CD4-positive, CD25-positive, alpha-beta regulatory T cell (primary cell): ENCODE measurements around the gene OPCML. TPM values are rescaled to one million over a fixed set of nuclear protein-coding genes. Genes with fewer than 3 reads are reported as not detected.

ENCODE experiments used
- ATAC-seq, 2 donors: fragments of 150-1000 bp; cut with Tn5 transposase; one replicate each; pipeline ENCODE4 v1.10.0; 2021; ENCODE audit warnings: low read depth in 2 of 2, moderate number of reproducible peaks in 2 of 2, moderate library complexity in 1 of 2
- DNase-seq, 3 donors: peaks; one replicate each; pipeline versions ENCODE4 v3.0.0 to v3.0.0-alpha.2; 2012 to 2022; ENCODE audit warnings: mixed read lengths in 1 of 3
- H3K27ac ChIP-seq: one replicate; pipeline ENCODE4 v1.7.0; 2013; ENCODE audit warnings: mild to moderate bottlenecking, low read length; ENCODE audit not compliant: insufficient read depth, poor library complexity, severe bottlenecking
- H3K27me3 ChIP-seq: one replicate; pipeline ENCODE4 v1.7.0; 2013; ENCODE audit warnings: low read length; ENCODE audit not compliant: control insufficient read depth, insufficient read depth
- H3K36me3 ChIP-seq: one replicate; pipeline ENCODE4 v1.7.0; 2013; ENCODE audit warnings: mild to moderate bottlenecking, low read length, moderate library complexity; ENCODE audit not compliant: control insufficient read depth, insufficient read depth
- H3K4me1 ChIP-seq: 2 replicates; pipeline ENCODE4 v1.7.0; 2013; ENCODE audit warnings: mild to moderate bottlenecking, low read length; ENCODE audit not compliant: insufficient read depth, control insufficient read depth, poor library complexity, severe bottlenecking
- H3K4me3 ChIP-seq: one replicate; pipeline ENCODE4 v1.7.0; 2013; ENCODE audit warnings: low read depth, mild to moderate bottlenecking, low read length, moderate library complexity
- H3K9me3 ChIP-seq, 2 experiments: 1 replicate in 1 of 2; 2 replicates in 1 of 2; pipeline ENCODE4 v1.7.0; 2013; ENCODE audit warnings: low read length in 2 of 2, mild to moderate bottlenecking in 1 of 2, moderate library complexity in 1 of 2; ENCODE audit not compliant: control insufficient read depth in 2 of 2
- H3K27ac Mint-ChIP-seq, 3 donors: one replicate each; pipeline ENCODE4 v1.8.0; 2020 to 2022; ENCODE audit warnings: mild to moderate bottlenecking in 3 of 3, mixed read lengths in 3 of 3, moderate library complexity in 2 of 3
- H3K27me3 Mint-ChIP-seq: one replicate; pipeline ENCODE4 v1.8.0; 2022; ENCODE audit warnings: mild to moderate bottlenecking, mixed read lengths
- H3K36me3 Mint-ChIP-seq: one replicate; pipeline ENCODE4 v1.8.0; 2020; ENCODE audit warnings: mixed read lengths
- H3K4me1 Mint-ChIP-seq, 4 donors: one replicate each; pipeline ENCODE4 v1.8.0; 2020 to 2022; ENCODE audit warnings: mixed read lengths in 4 of 4, mild to moderate bottlenecking in 1 of 4
- H3K4me3 Mint-ChIP-seq, 4 donors: one replicate each; pipeline ENCODE4 v1.8.0; 2020 to 2022; ENCODE audit warnings: mild to moderate bottlenecking in 4 of 4, mixed read lengths in 4 of 4, moderate library complexity in 3 of 4
- H3K9me3 Mint-ChIP-seq, 7 donors: one replicate each; pipeline ENCODE4 v1.8.0; 2020 to 2022; ENCODE audit warnings: mixed read lengths in 7 of 7, mild to moderate bottlenecking in 3 of 7, moderate library complexity in 2 of 7
- polyA plus RNA-seq, 4 donors: library from polyadenylated mRNA; unstranded; fragments of 300-500 nt; fragmentation: Illumina TruSeq; gene quantifications; one replicate each; pipeline ENCODE4 v1.2.3, GENCODE V29; 2021
- total RNA-seq: library from RNA; stranded (reverse); gene quantifications from one replicate; pipeline ENCODE4 v1.2.3, GENCODE V29; 2022

Gene OPCML
- total and polyA plus RNA-seq, 5 donors from 2014 or later, result not detected

DNA sequence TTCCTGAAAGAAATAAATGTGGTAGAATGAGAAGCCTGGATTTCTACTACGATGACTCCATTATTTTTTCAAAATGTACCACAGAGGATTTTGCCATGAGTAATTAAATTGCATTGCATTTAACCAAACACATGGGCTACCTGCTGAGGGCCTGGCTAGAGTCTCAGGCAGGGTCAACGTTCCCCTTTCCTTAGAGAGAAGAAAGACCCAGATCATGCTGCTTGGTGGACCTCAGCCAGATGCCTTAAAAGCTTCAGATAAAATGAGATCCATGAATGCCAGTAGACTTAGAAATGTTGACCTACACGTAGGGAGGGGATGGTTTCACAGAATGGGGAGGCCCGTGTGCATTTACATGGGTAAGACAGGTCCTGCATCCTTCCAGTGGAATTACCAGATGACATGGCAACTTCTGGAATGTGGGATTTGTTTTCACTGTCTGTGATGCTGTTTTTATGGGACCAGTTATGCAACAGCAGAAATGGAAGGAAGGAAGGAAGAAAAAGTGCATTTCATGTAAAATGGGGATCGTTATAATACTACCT, 1092.5 kb downstream of the OPCML start:
- Mint-ChIP-seq H3K27me3 (no peaks in the 10 kb centered on the region), H3K27ac (no peak overlapping the region), H3K4me3 (no peak overlapping the region), H3K4me1 (no peaks in the 10 kb centered on the region), H3K9me3 (peaks cover 0 to 8% (median 0%) of the 10 kb centered on the region in 7 donors), H3K36me3 (peaks cover 4% of the 10 kb centered on the region)
- DNase-seq (no peak), ATAC-seq (no peak)
- H3K36me3 ChIP-seq, result no peaks in the 10 kb centered on the region
- no peak overlapping the region for H3K27ac ChIP-seq
- H3K4me1 ChIP-seq, result no peaks in the 10 kb centered on the region
- no peaks in the 10 kb centered on the region for H3K27me3 ChIP-seq
- H3K4me3 ChIP-seq, result no peak overlapping the region
- H3K9me3 ChIP-seq, result no peaks in the 10 kb centered on the region

DNA sequence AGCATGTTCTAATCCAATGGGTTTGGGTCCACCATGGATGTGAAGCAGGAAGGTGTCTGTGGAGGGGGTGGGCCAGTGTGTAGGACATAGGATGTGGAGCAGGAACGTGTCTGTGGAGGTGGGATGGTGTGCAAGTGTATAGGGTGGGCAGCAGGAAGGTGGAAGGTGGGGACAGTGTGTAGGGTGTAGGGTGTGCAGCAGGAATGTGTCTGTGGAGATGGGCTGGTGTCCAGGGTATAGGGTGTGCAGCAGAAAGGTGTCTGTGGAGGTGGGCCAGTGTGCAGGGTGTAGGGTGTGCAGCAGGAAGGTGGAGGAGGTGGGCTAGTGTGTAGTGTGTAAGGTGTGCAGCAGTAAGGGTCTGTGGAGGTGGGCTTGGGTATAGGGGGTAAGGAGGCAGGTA, 1093.9 kb downstream of the OPCML start:
- Mint-ChIP-seq H3K4me3 (no peak overlapping the region), H3K36me3 (peaks cover 4% of the 10 kb centered on the region), H3K27ac (no peak overlapping the region), H3K27me3 (no peaks in the 10 kb centered on the region), H3K9me3 (peaks cover 0 to 8% (median 0%) of the 10 kb centered on the region in 7 donors), H3K4me1 (no peaks in the 10 kb centered on the region)
- DNase-seq, result no peak
- Histone ChIP-seq H3K27me3 (no peaks in the 10 kb centered on the region), H3K9me3 (no peaks in the 10 kb centered on the region), H3K4me1 (no peaks in the 10 kb centered on the region), H3K27ac (no peak overlapping the region), H3K36me3 (no peaks in the 10 kb centered on the region), H3K4me3 (no peak overlapping the region)
- ATAC-seq, result no peak

DNA sequence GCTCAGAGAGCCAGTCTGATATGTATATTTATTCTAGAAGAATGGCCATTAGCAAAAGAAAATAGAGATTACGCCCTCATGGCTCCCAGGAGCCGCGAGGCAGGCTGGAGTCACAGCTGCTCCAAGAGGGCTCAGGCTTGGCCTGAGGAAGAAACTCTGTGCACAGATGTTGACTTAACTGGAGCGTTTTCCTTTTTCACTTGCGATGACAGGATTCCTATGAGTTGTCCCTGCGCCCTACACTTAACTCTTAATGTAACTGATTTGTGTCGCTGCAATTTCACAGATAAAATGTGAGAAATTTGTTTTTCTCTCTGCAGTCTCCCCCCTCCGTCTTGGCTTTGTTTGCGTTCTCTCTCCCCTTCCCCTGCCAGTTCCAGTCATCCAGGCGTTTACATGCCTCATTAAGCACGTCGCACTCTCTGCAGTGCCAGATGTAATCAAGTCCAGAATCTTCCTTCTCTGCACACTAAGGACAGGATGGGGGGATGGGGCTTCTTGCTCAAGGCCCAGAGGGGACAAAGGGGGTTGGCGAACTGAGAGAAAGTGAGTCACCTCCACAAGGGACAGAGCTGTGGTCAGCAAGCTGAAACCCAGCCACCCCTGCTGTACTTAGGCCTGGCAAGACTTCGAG, 1101.8 kb downstream of the OPCML start:
- H3K9me3 Mint-ChIP-seq, result peaks cover 0 to 5% (median 3%) of the 10 kb centered on the region in 7 donors
- DNase-seq, result no peak
- H3K27me3 Mint-ChIP-seq, result no peaks in the 10 kb centered on the region
- H3K36me3 Mint-ChIP-seq, result no peaks in the 10 kb centered on the region
- Histone ChIP-seq H3K36me3 (no peaks in the 10 kb centered on the region), H3K4me1 (no peaks in the 10 kb centered on the region), H3K9me3 (no peaks in the 10 kb centered on the region), H3K27me3 (no peaks in the 10 kb centered on the region), H3K27ac (no peak overlapping the region), H3K4me3 (no peak overlapping the region)
- H3K27ac Mint-ChIP-seq, result no peak overlapping the region
- no peaks in the 10 kb centered on the region for H3K4me1 Mint-ChIP-seq
- H3K4me3 Mint-ChIP-seq, result no peak overlapping the region
- no peak for ATAC-seq

DNA sequence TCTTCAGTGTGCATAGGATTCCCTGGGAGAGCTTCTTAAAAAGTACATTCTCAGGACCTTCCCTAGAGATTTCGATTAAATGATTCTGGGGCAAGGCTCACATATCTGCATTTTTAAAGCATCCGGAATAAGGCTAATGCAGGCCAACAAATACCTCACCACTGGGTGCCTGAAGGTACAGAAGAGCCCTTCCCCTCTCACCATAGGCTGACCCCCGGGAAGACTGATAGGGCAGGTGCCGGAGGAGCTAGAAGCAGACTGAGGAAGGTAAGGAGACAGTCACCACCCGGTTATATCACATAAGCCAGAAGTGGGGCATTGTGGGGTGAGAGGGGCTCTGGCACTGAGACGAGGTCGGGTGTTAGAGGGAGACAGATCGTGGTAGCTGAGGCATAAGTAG, 1102.6 kb downstream of the OPCML start:
- Mint-ChIP-seq H3K9me3 (peaks cover 0 to 5% (median 3%) of the 10 kb centered on the region in 7 donors), H3K36me3 (no peaks in the 10 kb centered on the region), H3K4me3 (no peak overlapping the region), H3K27ac (no peak overlapping the region), H3K4me1 (no peaks in the 10 kb centered on the region), H3K27me3 (no peaks in the 10 kb centered on the region)
- Histone ChIP-seq H3K27ac (no peak overlapping the region), H3K36me3 (no peaks in the 10 kb centered on the region), H3K27me3 (no peaks in the 10 kb centered on the region), H3K4me1 (no peaks in the 10 kb centered on the region), H3K9me3 (no peaks in the 10 kb centered on the region), H3K4me3 (no peak overlapping the region)
- DNase-seq (no peak), ATAC-seq (no peak)

DNA sequence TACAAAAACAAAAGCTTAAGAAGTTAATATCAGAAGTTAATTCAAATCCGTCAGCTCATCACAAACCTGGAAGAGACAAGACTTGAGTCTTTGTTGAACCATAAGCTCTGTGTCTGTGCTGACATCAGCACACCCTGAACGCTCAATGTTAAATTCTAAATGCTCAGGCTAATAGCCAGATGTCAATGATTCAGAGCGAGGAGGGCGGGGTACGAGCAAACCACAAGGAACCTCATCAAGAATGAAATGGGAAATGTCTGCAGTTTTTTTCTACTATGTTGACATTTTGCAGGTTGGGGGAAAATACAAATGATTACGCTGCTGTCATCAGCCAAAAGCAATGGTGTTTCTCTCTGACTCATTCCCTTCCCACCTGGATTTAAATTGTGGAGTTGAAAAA, 1104.7 kb downstream of the OPCML start:
- Mint-ChIP-seq H3K27ac (no peak overlapping the region), H3K4me3 (no peak overlapping the region), H3K9me3 (peaks cover 0 to 5% (median 3%) of the 10 kb centered on the region in 7 donors), H3K4me1 (no peaks in the 10 kb centered on the region), H3K27me3 (no peaks in the 10 kb centered on the region), H3K36me3 (no peaks in the 10 kb centered on the region)
- no peak overlapping the region for H3K27ac ChIP-seq
- DNase-seq (no peak), ATAC-seq (no peak)
- no peaks in the 10 kb centered on the region for H3K9me3 ChIP-seq
- H3K36me3 ChIP-seq, result no peaks in the 10 kb centered on the region
- H3K27me3 ChIP-seq, result no peaks in the 10 kb centered on the region
- no peak overlapping the region for H3K4me3 ChIP-seq
- no peaks in the 10 kb centered on the region for H3K4me1 ChIP-seq

GRCh38 chr11:132424433-132424832, 1107.9 kb downstream of the OPCML start:
- Histone ChIP-seq H3K4me3 (no peak overlapping the region), H3K9me3 (no peaks in the 10 kb centered on the region), H3K27ac (no peak overlapping the region), H3K27me3 (peaks cover 5% of the 10 kb centered on the region), H3K36me3 (no peaks in the 10 kb centered on the region), H3K4me1 (no peaks in the 10 kb centered on the region)
- DNase-seq, result no peak
- Mint-ChIP-seq H3K4me3 (no peak overlapping the region), H3K27ac (no peak overlapping the region), H3K27me3 (peaks cover 7% of the 10 kb centered on the region), H3K36me3 (no peaks in the 10 kb centered on the region), H3K9me3 (peaks cover 0 to 16% (median 3%) of the 10 kb centered on the region in 7 donors), H3K4me1 (no peaks in the 10 kb centered on the region)
- no peak for ATAC-seq

GRCh38 chr11:132423266-132423665, 1109.0 kb downstream of the OPCML start:
- Mint-ChIP-seq H3K4me3 (no peak overlapping the region), H3K9me3 (peaks cover 0 to 14% (median 1%) of the 10 kb centered on the region in 7 donors), H3K36me3 (no peaks in the 10 kb centered on the region), H3K4me1 (no peaks in the 10 kb centered on the region), H3K27me3 (peaks cover 7% of the 10 kb centered on the region), H3K27ac (no peak overlapping the region)
- no peak overlapping the region for H3K27ac ChIP-seq
- H3K4me1 ChIP-seq, result no peaks in the 10 kb centered on the region
- no peak for DNase-seq
- peaks cover 5% of the 10 kb centered on the region for H3K27me3 ChIP-seq
- ATAC-seq, result no peak
- no peaks in the 10 kb centered on the region for H3K9me3 ChIP-seq
- no peak overlapping the region for H3K4me3 ChIP-seq
- no peaks in the 10 kb centered on the region for H3K36me3 ChIP-seq

- H3K27me3 Mint-ChIP-seq, result peaks cover 10% of the 10 kb centered on the region
- Histone ChIP-seq H3K4me3 (no peak overlapping the region), H3K36me3 (no peaks in the 10 kb centered on the region), H3K9me3 (no peaks in the 10 kb centered on the region), H3K27ac (no peak overlapping the region), H3K27me3 (peaks cover 5% of the 10 kb centered on the region), H3K4me1 (no peaks in the 10 kb centered on the region)
- DNase-seq (no peak), ATAC-seq (no peak)
- peaks cover 0 to 12% (median 1%) of the 10 kb centered on the region in 7 donors for H3K9me3 Mint-ChIP-seq
- H3K4me1 Mint-ChIP-seq, result no peaks in the 10 kb centered on the region
- H3K27ac Mint-ChIP-seq, result no peak overlapping the region
- H3K36me3 Mint-ChIP-seq, result no peaks in the 10 kb centered on the region
- no peak overlapping the region for H3K4me3 Mint-ChIP-seq
Measured at GRCh38 chr11:132422722-132423121, 1109.6 kb downstream of the OPCML start.
